Suprapubic skin (tissue), 4 donors: Measurements from ENCODE around the gene GET4.

ENCODE experiments used
- POLR2A ChIP-seq, 2 donors: fragments of 450-650 bp; IDR thresholded peaks; one replicate each; pipeline ENCODE4 v1.6.1; 2017; ENCODE audit warnings: antibody characterized with exemption in 2 of 2, mild to moderate bottlenecking in 2 of 2, moderate library complexity in 2 of 2
- POLR2AphosphoS5 ChIP-seq, 3 donors: sonication (generic); formaldehyde crosslinking; IDR thresholded peaks; one replicate each; pipeline ENCODE4 v1.6.1; 2017; ENCODE audit warnings: antibody characterized with exemption in 3 of 3
- TF ChIP-seq, protein P1 (sequence below), 2 donors: fragments of 200-600 bp in 1 of 2; fragments of 450-650 bp in 1 of 2; sonication (generic) in 1 of 2; IDR thresholded peaks; one replicate each; pipeline ENCODE4 v1.5.1; 2016 to 2019; ENCODE audit warnings: antibody characterized with exemption in 2 of 2, mild to moderate bottlenecking in 1 of 2, moderate library complexity in 1 of 2

DNA sequence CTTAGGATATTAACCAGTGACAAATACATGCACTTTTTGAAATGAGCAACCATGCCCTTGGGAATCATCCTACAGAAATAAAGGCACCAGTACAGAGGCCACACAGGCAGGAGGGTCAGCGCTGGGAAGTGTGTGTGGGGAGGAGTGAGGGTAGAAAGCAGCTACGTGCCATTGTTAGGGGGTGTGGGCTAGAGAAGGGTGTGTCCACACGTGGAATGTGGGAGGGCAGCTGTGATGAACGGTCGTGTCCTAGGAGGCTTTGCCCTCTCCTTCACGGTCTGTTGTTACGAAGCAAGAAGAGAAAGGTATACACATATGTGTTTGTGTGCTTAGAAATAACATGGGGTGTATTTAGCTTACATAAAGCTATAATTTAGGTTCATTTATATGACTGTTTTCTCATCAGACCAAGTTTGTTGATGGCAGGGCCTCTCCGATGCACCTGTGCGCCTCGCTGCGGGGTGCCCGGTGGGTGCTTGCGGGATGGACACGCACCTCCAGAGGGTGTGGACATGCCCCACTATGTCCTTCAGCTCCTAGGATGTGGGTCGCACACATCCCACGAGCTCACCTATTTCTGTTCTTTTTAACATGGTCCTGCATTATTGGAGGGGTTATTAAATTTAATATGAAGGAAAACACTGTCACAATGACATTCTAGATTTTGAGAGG, 16.9 kb upstream of the GET4 start:
- TF ChIP-seq, protein P1, sequence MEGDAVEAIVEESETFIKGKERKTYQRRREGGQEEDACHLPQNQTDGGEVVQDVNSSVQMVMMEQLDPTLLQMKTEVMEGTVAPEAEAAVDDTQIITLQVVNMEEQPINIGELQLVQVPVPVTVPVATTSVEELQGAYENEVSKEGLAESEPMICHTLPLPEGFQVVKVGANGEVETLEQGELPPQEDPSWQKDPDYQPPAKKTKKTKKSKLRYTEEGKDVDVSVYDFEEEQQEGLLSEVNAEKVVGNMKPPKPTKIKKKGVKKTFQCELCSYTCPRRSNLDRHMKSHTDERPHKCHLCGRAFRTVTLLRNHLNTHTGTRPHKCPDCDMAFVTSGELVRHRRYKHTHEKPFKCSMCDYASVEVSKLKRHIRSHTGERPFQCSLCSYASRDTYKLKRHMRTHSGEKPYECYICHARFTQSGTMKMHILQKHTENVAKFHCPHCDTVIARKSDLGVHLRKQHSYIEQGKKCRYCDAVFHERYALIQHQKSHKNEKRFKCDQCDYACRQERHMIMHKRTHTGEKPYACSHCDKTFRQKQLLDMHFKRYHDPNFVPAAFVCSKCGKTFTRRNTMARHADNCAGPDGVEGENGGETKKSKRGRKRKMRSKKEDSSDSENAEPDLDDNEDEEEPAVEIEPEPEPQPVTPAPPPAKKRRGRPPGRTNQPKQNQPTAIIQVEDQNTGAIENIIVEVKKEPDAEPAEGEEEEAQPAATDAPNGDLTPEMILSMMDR (IDR thresholded peaks at IDR 0.05) = no peak
- TF ChIP-seq POLR2AphosphoS5 (IDR thresholded peaks at IDR 0.05) (no peak), POLR2A (IDR thresholded peaks at IDR 0.05) (no peak)
